Small intestine (tissue), 7 donors: Measurements from ENCODE around the gene MGAT1. TPM values are rescaled to one million over a fixed set of nuclear protein-coding genes. Genes with fewer than 3 reads are reported as not detected.
A peak's percentile ranks its signal among the peaks of the same experiment; 100 is the strongest.

Experiments
- DNase-seq, 2 donors: peaks; one replicate each; pipeline versions ENCODE4 v3.0.0 to v3.0.0-alpha.2; 2013
- FAIRE-seq: peaks from 2 replicates; lab custom pipeline; 2012; peaks lifted over from hg19 to GRCh38; lab: Jason Lieb, UNC
- H3K27ac ChIP-seq, 3 donors: one replicate each; pipeline ENCODE4 v1.5.1; 2013; ENCODE audit warnings: low read length in 2 of 3, mild to moderate bottlenecking in 2 of 3, control low read depth in 1 of 3, inconsistent platforms in 1 of 3, low read depth in 1 of 3, moderate library complexity in 1 of 3
- H3K27me3 ChIP-seq, 3 donors: one replicate each; pipeline ENCODE4 v1.6.1; 2013; ENCODE audit warnings: low read length in 3 of 3, inconsistent platforms in 1 of 3; ENCODE audit not compliant: control insufficient read depth in 3 of 3, insufficient read depth in 3 of 3
- H3K36me3 ChIP-seq, 3 donors: one replicate each; pipeline ENCODE4 v1.6.1; 2013; ENCODE audit warnings: low read length in 3 of 3, inconsistent platforms in 1 of 3, low read depth in 1 of 3, mild to moderate bottlenecking in 1 of 3, moderate library complexity in 1 of 3; ENCODE audit not compliant: control insufficient read depth in 3 of 3, insufficient read depth in 2 of 3
- H3K4me1 ChIP-seq, 3 donors: one replicate each; pipeline ENCODE4 v1.6.1; 2013; ENCODE audit warnings: low read length in 2 of 3, inconsistent platforms in 1 of 3, low read depth in 1 of 3, mild to moderate bottlenecking in 1 of 3, moderate library complexity in 1 of 3; ENCODE audit not compliant: control insufficient read depth in 3 of 3, insufficient read depth in 2 of 3
- H3K4me3 ChIP-seq, 3 donors: one replicate each; pipeline ENCODE4 v1.5.1; 2013; ENCODE audit warnings: low read length in 3 of 3, control low read depth in 1 of 3, inconsistent platforms in 1 of 3, low read depth in 1 of 3, mild to moderate bottlenecking in 1 of 3, moderate library complexity in 1 of 3
- H3K9me3 ChIP-seq, 2 donors: one replicate each; pipeline ENCODE4 v1.6.1; 2013; ENCODE audit warnings: low read depth in 1 of 2, low read length in 1 of 2; ENCODE audit not compliant: control insufficient read depth in 2 of 2, insufficient read depth in 1 of 2
- WGBS, 3 donors: extraction: QIAGEN DNeasy Blood & Tissue Kit; methylation state at CpG; one replicate each; pipeline ENCODE4 v1.1.7; 2013; 5-methylcytosine and 5-hydroxymethylcytosine counted together
- polyA plus RNA-seq, 4 donors: library from polyadenylated mRNA; stranded (reverse) in 3 of 4; unstranded in 1 of 4; fragments of 200-250 nt in 3 of 4; fragments of 120-200 nt in 1 of 4; gene quantifications; one replicate each; pipeline versions ENCODE4 v1.2.1 to v1.2.3, GENCODE V29; 2013
- donor health status: healthy with polysubstance abuse.
- donor health status: control.
- donor health status: control.
- donor health status: Bipolar disorder and iron deficiency.
- donor health status: healthy.

Gene MGAT1
- polyA plus RNA-seq, 4 donors = 52.3 to 125 (median 89.2) TPM

- FAIRE-seq (no peak), DNase-seq (no peak)
- no peaks in the 10 kb centered on the region for H3K4me1 ChIP-seq
- no peak overlapping the region for H3K27ac ChIP-seq
- H3K4me3 ChIP-seq = no peak overlapping the region
- 72 to 78% (median 72%) methylated on average over 3 of the region's 3 CpGs for WGBS, 3 donors
- H3K27me3 ChIP-seq = no peaks in the 10 kb centered on the region
- peaks cover 0 to 46% of the 10 kb centered on the region in 2 donors for H3K9me3 ChIP-seq
- H3K36me3 ChIP-seq = peaks cover 0 to 14% (median 0%) of the 10 kb centered on the region in 3 donors
Measured at GRCh38 chr5:180844432-180844831, 41.8 kb upstream of the MGAT1 start.

- H3K27me3 ChIP-seq = no peaks in the 10 kb centered on the region
- WGBS, 3 donors = 91 to 98% (median 94%) methylated on average over 3 of the region's 3 CpGs
- H3K9me3 ChIP-seq = peaks cover 0 to 13% of the 10 kb centered on the region in 2 donors
- H3K27ac ChIP-seq = no peak overlapping the region
- peaks cover 0 to 5% (median 0%) of the 10 kb centered on the region in 3 donors for H3K36me3 ChIP-seq
- FAIRE-seq = no peak
- no peak overlapping the region for H3K4me3 ChIP-seq
- H3K4me1 ChIP-seq = no peaks in the 10 kb centered on the region
- DNase-seq = no peak
Measured at GRCh38 chr5:180839935-180840334, 37.3 kb upstream of the MGAT1 start.

- Histone ChIP-seq H3K27me3 (no peaks in the 10 kb centered on the region), H3K27ac (no peak overlapping the region), H3K9me3 (peaks cover 0 to 8% of the 10 kb centered on the region in 2 donors), H3K4me3 (no peak overlapping the region), H3K4me1 (no peaks in the 10 kb centered on the region), H3K36me3 (peaks cover 0 to 8% (median 5%) of the 10 kb centered on the region in 3 donors)
- no peak for DNase-seq
- FAIRE-seq = no peak
- WGBS, 3 donors = 99 to 100% (median 100%) methylated on average over 2 of the region's 2 CpGs
Measured at GRCh38 chr5:180839227-180839626, 36.6 kb upstream of the MGAT1 start.

- FAIRE-seq (no peak), DNase-seq (no peak)
- H3K9me3 ChIP-seq = peaks cover 0 to 9% of the 10 kb centered on the region in 2 donors
- no peaks in the 10 kb centered on the region for H3K27me3 ChIP-seq
- H3K27ac ChIP-seq = no peak overlapping the region
- H3K4me3 ChIP-seq = no peak overlapping the region
- H3K4me1 ChIP-seq = no peaks in the 10 kb centered on the region
- H3K36me3 ChIP-seq = peaks cover 0 to 9% (median 5%) of the 10 kb centered on the region in 3 donors
- 93 to 96% (median 96%) methylated on average over 4 of the region's 4 CpGs for WGBS, 3 donors
Measured at GRCh38 chr5:180837478-180837877, 34.9 kb upstream of the MGAT1 start.

- H3K36me3 ChIP-seq = peaks cover 0 to 22% (median 5%) of the 10 kb centered on the region in 3 donors
- 67 to 83% (median 72%) methylated on average over 2 of the region's 2 CpGs for WGBS, 3 donors
- peak overlapping the region in 1 of 3 donors; percentile 52 for H3K27ac ChIP-seq
- peaks cover 4 to 7% (median 6%) of the 10 kb centered on the region in 3 donors for H3K4me1 ChIP-seq
- H3K4me3 ChIP-seq = peak overlapping the region in 1 of 3 donors; percentile 82
- H3K9me3 ChIP-seq = peaks cover 0 to 31% of the 10 kb centered on the region in 2 donors
- no peaks in the 10 kb centered on the region for H3K27me3 ChIP-seq
- FAIRE-seq (no peak), DNase-seq (no peak)
Measured at GRCh38 chr5:180832638-180833068, 30.0 kb upstream of the MGAT1 start.

- Histone ChIP-seq H3K36me3 (peaks cover 0 to 20% (median 5%) of the 10 kb centered on the region in 3 donors), H3K4me1 (peaks cover 4 to 7% (median 6%) of the 10 kb centered on the region in 3 donors), H3K4me3 (peak overlapping the region; percentile 82 to 98 (median 93)), H3K27me3 (no peaks in the 10 kb centered on the region), H3K27ac (peak overlapping the region; percentile 96 to 99 (median 97)), H3K9me3 (peaks cover 0 to 31% of the 10 kb centered on the region in 2 donors)
- DNase-seq = peak; percentile 89 to 91
- 2 to 4% (median 4%) methylated on average over 71 to 80 of the region's 80 CpGs for WGBS, 3 donors
- FAIRE-seq = no peak
Measured at GRCh38 chr5:180831139-180832093, 28.8 kb upstream of the MGAT1 start.

GRCh38 chr5:180830253-180831138 is 27.9 kb upstream of the MGAT1 start:
- Histone ChIP-seq H3K27ac (peak overlapping the region; percentile 96 to 99 (median 97)), H3K9me3 (peaks cover 0 to 31% of the 10 kb centered on the region in 2 donors), H3K4me3 (peak overlapping the region; percentile 82 to 98 (median 93)), H3K36me3 (peaks cover 0 to 20% (median 5%) of the 10 kb centered on the region in 3 donors), H3K27me3 (no peaks in the 10 kb centered on the region), H3K4me1 (peaks cover 4 to 7% (median 6%) of the 10 kb centered on the region in 3 donors)
- DNase-seq (peak in 1 of 2 donors; percentile 66), FAIRE-seq (no peak)
- WGBS, 3 donors = 22 to 28% (median 25%) methylated on average over 33 to 35 of the region's 35 CpGs
